HG03469 (cell line): ENCODE data around the gene AQP9.

ENCODE experiments used
- ATAC-seq: cut with Tn5 transposase; IDR thresholded peaks from one replicate; pipeline ENCODE4 v1.9.1; 2021; ENCODE audit warnings: mild to moderate bottlenecking, moderate library complexity, moderate number of reproducible peaks; ENCODE audit not compliant: unreplicated experiment

AQP9 gene

DNA sequence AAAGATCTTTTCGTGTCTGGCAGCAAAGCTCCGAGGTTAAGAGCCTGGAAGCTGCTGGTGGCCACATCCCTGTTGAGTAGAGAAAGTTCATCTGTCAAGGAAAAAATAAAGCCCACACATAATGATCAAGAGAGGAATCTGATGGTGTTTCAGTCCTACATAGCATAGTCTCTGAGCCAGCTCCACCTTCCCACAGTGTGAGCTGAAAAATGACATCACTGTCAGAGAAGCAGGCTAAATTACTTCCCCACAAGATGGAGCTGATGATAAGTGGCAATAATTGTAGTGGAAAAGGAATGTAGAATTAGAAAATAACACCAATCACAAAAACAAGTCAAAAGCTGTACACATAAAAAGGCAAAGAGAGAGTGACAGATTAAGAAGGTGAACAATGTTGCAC, 84.5 kb downstream of the AQP9 start:
- no peak for ATAC-seq

DNA sequence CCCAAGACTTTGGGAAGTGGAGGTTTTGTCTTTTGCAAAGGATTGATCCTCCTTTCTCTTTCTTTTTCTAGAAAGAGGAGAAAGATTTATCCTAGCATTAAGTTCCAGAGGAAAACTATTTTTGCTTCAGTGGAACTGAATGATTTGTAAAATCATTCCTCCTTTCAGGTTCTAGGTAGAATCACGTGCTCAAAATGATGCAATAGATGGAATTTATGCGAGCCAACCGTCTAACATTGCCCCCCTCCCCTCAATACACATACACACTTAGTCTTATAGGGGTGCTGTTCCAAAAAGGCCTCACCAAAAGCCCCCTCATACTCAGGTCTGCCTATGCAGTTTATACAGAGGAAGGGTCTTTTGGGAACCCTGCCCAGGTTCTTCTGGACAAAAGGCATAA, 85.3 kb downstream of the AQP9 start:
- no peak for ATAC-seq

GRCh38 chr15:58224068-58224467, 85.9 kb downstream of the AQP9 start:
- no peak for ATAC-seq

DNA sequence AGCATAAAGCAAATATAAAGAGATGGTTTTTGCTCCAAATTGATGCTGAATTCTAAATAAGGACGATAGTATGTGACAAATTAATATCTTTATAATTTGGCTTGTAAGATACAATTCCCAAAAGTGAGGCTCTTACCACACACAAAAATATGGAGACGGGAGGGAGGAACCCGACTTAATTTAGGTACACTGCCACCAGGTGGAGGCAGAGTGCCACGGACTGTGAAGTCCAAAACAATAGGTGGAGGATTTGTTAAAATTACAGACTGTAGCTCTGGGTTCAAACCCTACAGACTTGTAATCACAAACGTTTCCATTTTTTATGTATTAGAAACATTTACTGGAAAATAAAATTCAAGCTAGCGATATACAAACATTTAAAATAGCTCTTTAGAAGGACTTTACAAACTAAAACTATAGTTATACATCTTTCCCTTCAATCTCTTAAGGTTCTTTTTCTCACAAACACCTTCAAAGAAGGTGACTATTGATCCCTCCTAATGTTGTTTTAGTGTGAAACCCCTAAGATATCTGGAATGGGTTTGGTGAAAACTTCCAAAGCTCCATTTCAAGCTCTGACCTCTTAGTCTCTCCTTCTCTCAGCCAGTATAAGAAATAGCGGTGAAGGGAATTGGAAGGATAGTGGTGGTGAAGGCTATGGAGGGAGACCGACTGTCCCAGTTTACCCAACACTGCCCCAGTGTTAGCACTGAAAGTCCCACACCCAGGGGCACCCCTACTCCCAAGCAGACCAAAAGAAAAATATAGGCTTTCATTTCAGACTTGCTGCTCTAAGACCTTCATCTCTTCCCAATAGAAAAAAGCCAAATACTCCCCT, 89.7 kb downstream of the AQP9 start:
- no peak for ATAC-seq

- no peak for ATAC-seq
Observed at GRCh38 chr15:58228718-58229117, 90.5 kb downstream of the AQP9 start.

DNA sequence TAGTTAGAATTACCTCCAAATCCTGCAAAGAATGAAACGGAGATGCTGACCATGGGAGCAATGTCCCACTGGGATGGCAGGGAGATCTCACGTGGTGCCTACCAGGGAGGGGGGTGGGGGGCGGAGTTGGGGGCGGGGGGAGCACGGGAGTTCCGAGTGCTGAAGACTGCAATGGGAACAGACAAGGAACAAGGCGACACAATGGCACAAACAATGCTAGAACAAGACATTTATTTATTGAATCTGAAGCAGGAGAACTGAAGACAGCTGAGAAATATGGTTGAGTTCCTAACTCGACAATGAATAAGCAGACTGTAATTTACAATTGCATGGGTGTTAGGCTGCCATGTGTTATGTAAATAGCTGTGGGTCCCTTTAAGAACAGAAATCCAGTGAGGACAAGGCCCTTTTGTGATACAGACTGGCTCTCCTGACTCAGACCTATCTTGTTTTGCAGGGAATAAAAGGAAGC, 91.2 kb downstream of the AQP9 start:
- no peak for ATAC-seq

- no peak for ATAC-seq
Observed at GRCh38 chr15:58232281-58233065, 94.3 kb downstream of the AQP9 start.

GRCh38 chr15:58233341-58233740, 95.2 kb downstream of the AQP9 start:
- ATAC-seq = no peak
